Ishikawa (cell line): ENCODE measurements around the gene MEST.

Experiments
- MAX ChIP-seq: IDR thresholded peaks from 2 replicates; pipeline ENCODE4 v1.6.1; 2012
- TAF1 ChIP-seq: IDR thresholded peaks from 2 replicates; pipeline ENCODE4 v1.6.1; 2012; ENCODE audit warnings: low read depth, mild to moderate bottlenecking

DNA sequence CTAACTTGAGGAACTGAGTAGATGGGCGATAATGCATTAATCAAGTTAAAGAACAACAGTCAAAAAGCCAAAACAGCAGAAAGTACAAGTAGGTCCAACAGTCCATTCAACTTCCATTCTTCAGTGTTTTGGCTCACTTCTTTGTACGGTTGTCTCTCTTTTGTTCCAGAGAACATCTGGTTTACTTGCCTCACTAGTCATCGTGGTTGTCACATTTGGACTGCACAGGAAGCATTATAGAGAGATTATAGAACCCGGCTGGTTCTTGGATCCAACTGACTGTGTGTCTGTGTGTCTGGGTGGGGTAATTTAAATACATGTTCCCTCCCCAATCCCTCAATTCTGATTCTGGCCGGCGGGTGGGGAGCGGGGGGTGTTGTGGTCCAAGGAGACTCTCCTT, 49.3 kb upstream of the MEST start:
- TF ChIP-seq TAF1 = no peak
- no peak for TF ChIP-seq MAX
